Measurements from ENCODE around the gene PTCH2.
"Not testable (repeated sequence)": the region's sequence is repeated elsewhere in the genome, so short reads cannot be mapped to it uniquely, and the experiment has no call there.

The PTCH2 gene

GRCh38 chr1:44842486-44842861, 579 bp downstream of the PTCH2 start:
- Histone ChIP-seq H3K36me3 (ENCODE audit: insufficient read depth) (no peaks in the 10 kb centered on the region), H3K4me3 (IDR thresholded peaks at IDR 0.05; ENCODE audit: insufficient read depth, low read depth, low read length) (no peak overlapping the region), H3K4me1 (ENCODE audit: low read depth, poor library complexity, severe bottlenecking) (no peaks in the 10 kb centered on the region), H2AFZ (ENCODE audit: low read depth) (no peak overlapping the region), H3K9ac (no peak overlapping the region), H3K27ac (no peak overlapping the region), H4K20me1 (ENCODE audit: insufficient read depth) (no peaks in the 10 kb centered on the region), H3K79me2 (ENCODE audit: insufficient read depth, low read depth) (no peaks in the 10 kb centered on the region), H3K27me3 (ENCODE audit: insufficient read depth, low read depth) (no peaks in the 10 kb centered on the region), H3K4me2 (no peak overlapping the region)
- no peak for TF ChIP-seq CTCF (conservative IDR thresholded peaks at IDR 0.05; ENCODE audit: low read depth, low read length)

DNA sequence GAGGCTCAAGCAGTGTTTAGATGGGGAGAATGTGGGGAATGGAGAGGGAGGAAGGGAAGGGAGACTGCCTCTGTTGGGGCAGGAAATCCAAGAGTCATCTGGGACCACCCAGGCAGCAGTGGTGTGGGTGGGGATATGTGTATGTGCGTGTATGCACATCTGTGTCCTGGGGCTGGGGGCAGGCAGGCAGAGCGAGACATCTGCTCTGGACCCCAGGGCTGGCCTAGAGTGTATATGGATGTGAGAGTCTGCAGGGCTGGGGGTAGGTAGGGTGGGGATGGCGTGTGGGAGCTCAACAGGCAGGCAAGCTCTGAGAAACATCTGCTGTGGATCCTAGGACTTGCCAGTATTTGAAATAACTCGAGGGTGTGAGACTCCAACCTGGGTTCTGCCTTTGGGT, 3.5 kb downstream of the PTCH2 start:
- Histone ChIP-seq H3K79me2 (ENCODE audit: insufficient read depth, low read depth) (no peaks in the 10 kb centered on the region), H3K9ac (no peak overlapping the region), H4K20me1 (ENCODE audit: insufficient read depth) (no peaks in the 10 kb centered on the region), H3K4me1 (ENCODE audit: low read depth, poor library complexity, severe bottlenecking) (peaks cover 8% of the 10 kb centered on the region), H3K27ac (no peak overlapping the region), H2AFZ (ENCODE audit: low read depth) (no peak overlapping the region), H3K36me3 (ENCODE audit: insufficient read depth) (no peaks in the 10 kb centered on the region), H3K27me3 (ENCODE audit: insufficient read depth, low read depth) (no peaks in the 10 kb centered on the region), H3K4me2 (no peak overlapping the region), H3K4me3 (IDR thresholded peaks at IDR 0.05; ENCODE audit: insufficient read depth, low read depth, low read length) (no peak overlapping the region)
- TF ChIP-seq CTCF (conservative IDR thresholded peaks at IDR 0.05; ENCODE audit: low read depth, low read length), result no peak

GRCh38 chr1:44838294-44838693, 4.8 kb downstream of the PTCH2 start:
- not testable (repeated sequence) for H3K4me3 ChIP-seq (IDR thresholded peaks at IDR 0.05; ENCODE audit: insufficient read depth, low read depth, low read length); H3K4me2 ChIP-seq; H3K79me2 ChIP-seq (ENCODE audit: insufficient read depth, low read depth); H2AFZ ChIP-seq (ENCODE audit: low read depth); H3K27me3 ChIP-seq (ENCODE audit: insufficient read depth, low read depth); H4K20me1 ChIP-seq (ENCODE audit: insufficient read depth); H3K9ac ChIP-seq; H3K4me1 ChIP-seq (ENCODE audit: low read depth, poor library complexity, severe bottlenecking); H3K36me3 ChIP-seq (ENCODE audit: insufficient read depth); H3K27ac ChIP-seq

GRCh38 chr1:44835738-44836675, 7.0 kb downstream of the PTCH2 start:
- H3K79me2 ChIP-seq (ENCODE audit: insufficient read depth, low read depth), result no peaks in the 10 kb centered on the region
- peak overlapping the region; percentile 42; the same call in 1 of the 2 replicates for H3K4me2 ChIP-seq
- H3K4me1 ChIP-seq (ENCODE audit: low read depth, poor library complexity, severe bottlenecking), result peaks cover 8% of the 10 kb centered on the region
- no peak overlapping the region for H3K4me3 ChIP-seq (IDR thresholded peaks at IDR 0.05; ENCODE audit: insufficient read depth, low read depth, low read length)
- peak; percentile 88 for TF ChIP-seq CTCF (conservative IDR thresholded peaks at IDR 0.05; ENCODE audit: low read depth, low read length)
- no peaks in the 10 kb centered on the region for H4K20me1 ChIP-seq (ENCODE audit: insufficient read depth)
- H3K27me3 ChIP-seq (ENCODE audit: insufficient read depth, low read depth), result no peaks in the 10 kb centered on the region
- H2AFZ ChIP-seq (ENCODE audit: low read depth), result peak overlapping the region; percentile 48; the same call in 1 of the 2 replicates
- H3K36me3 ChIP-seq (ENCODE audit: insufficient read depth), result no peaks in the 10 kb centered on the region
- no peak overlapping the region for H3K9ac ChIP-seq
- no peak overlapping the region for H3K27ac ChIP-seq

GRCh38 chr1:44834328-44834727, 8.7 kb downstream of the PTCH2 start:
- Histone ChIP-seq H3K79me2 (ENCODE audit: insufficient read depth, low read depth) (no peaks in the 10 kb centered on the region), H3K4me2 (no peak overlapping the region), H4K20me1 (ENCODE audit: insufficient read depth) (no peaks in the 10 kb centered on the region), H2AFZ (ENCODE audit: low read depth) (no peak overlapping the region), H3K4me1 (ENCODE audit: low read depth, poor library complexity, severe bottlenecking) (peaks cover 8% of the 10 kb centered on the region), H3K9ac (no peak overlapping the region), H3K27ac (no peak overlapping the region), H3K36me3 (ENCODE audit: insufficient read depth) (no peaks in the 10 kb centered on the region), H3K27me3 (ENCODE audit: insufficient read depth, low read depth) (no peaks in the 10 kb centered on the region), H3K4me3 (IDR thresholded peaks at IDR 0.05; ENCODE audit: insufficient read depth, low read depth, low read length) (no peak overlapping the region)
- no peak for TF ChIP-seq CTCF (conservative IDR thresholded peaks at IDR 0.05; ENCODE audit: low read depth, low read length)
